Spleen (tissue), 11 donors: ENCODE data around the gene BRDT. TPM values are rescaled to one million over a fixed set of nuclear protein-coding genes. Genes with fewer than 3 reads are reported as not detected.

Experiments used
- DNase-seq: peaks from one replicate; pipeline ENCODE4 v3.0.0-alpha.2; 2020
- H3K27ac ChIP-seq, 8 donors: fragments of 200-600 bp; sonication (generic) in 7 of 8; 1 replicate in 4 of 8; 2 replicates in 4 of 8; pipeline versions ENCODE4 v1.5.0 to v1.8.0; 2016 to 2021; ENCODE audit warnings: inconsistent platforms in 4 of 8, mild to moderate bottlenecking in 4 of 8, moderate library complexity in 1 of 8
- H3K27me3 ChIP-seq, 7 donors: fragments of 200-600 bp; sonication (generic) in 6 of 7; replicated peaks in 1 of 7; 1 replicate in 4 of 7; 2 replicates in 3 of 7; pipeline versions ENCODE4 v1.5.0 to v1.8.0; 2016 to 2021; ENCODE audit warnings: inconsistent platforms in 3 of 7, mild to moderate bottlenecking in 1 of 7
- H3K36me3 ChIP-seq, 6 donors: fragments of 200-600 bp; sonication (generic) in 5 of 6; 1 replicate in 4 of 6; 2 replicates in 2 of 6; pipeline versions ENCODE4 v1.5.0 to v1.8.0; 2016 to 2021; ENCODE audit warnings: inconsistent platforms in 2 of 6
- H3K4me1 ChIP-seq, 6 donors: fragments of 200-600 bp; sonication (generic) in 5 of 6; 1 replicate in 3 of 6; 2 replicates in 3 of 6; pipeline versions ENCODE4 v1.5.0 to v1.8.0; 2016 to 2021; ENCODE audit warnings: inconsistent platforms in 3 of 6
- H3K4me3 ChIP-seq, 8 donors: fragments of 200-600 bp; sonication (generic) in 7 of 8; 1 replicate in 4 of 8; 2 replicates in 4 of 8; pipeline versions ENCODE4 v1.5.0 to v1.8.0; 2016 to 2021; ENCODE audit warnings: inconsistent platforms in 4 of 8, mild to moderate bottlenecking in 4 of 8, moderate library complexity in 2 of 8
- H3K9me3 ChIP-seq, 8 donors: fragments of 200-600 bp; sonication (generic) in 7 of 8; 1 replicate in 4 of 8; 2 replicates in 4 of 8; pipeline versions ENCODE4 v1.5.0 to v1.8.0; 2016 to 2021; ENCODE audit warnings: inconsistent platforms in 4 of 8
- CTCF ChIP-seq, 11 experiments: fragments of 200-600 bp in 7 of 11; fragments of 450-650 bp in 4 of 11; sonication (generic) in 4 of 11; IDR thresholded peaks in 8 of 11; conservative IDR thresholded peaks in 3 of 11; 1 replicate in 7 of 11; 2 replicates in 4 of 11; pipeline versions ENCODE4 v1.4.0 to v1.8.0; 2016 to 2021; ENCODE audit warnings: antibody characterized with exemption in 11 of 11, inconsistent platforms in 4 of 11, mild to moderate bottlenecking in 1 of 11
- POLR2A ChIP-seq, 3 donors: fragments of 450-650 bp; IDR thresholded peaks; one replicate each; pipeline ENCODE4 v1.5.1; 2017; ENCODE audit warnings: antibody characterized with exemption in 3 of 3, mild to moderate bottlenecking in 1 of 3
- POLR2AphosphoS5 ChIP-seq, 3 donors: sonication (generic); formaldehyde crosslinking; IDR thresholded peaks; one replicate each; pipeline ENCODE4 v1.5.1; 2017; ENCODE audit warnings: antibody characterized with exemption in 3 of 3
- WGBS, 5 donors: extraction: QIAGEN DNeasy Blood & Tissue Kit in 3 of 5; methylation state at CpG; one replicate each; pipeline versions ENCODE4 v1.1.5 to v1.1.7; 2013 to 2018; 5-methylcytosine and 5-hydroxymethylcytosine counted together
- intact Hi-C: fragments of 100-400 bp; cut with DNase I; formaldehyde crosslinking; loops from one replicate; pipeline ENCODE4 v1.15.0; 2023; ENCODE audit warnings: low total_unique reads
- polyA plus RNA-seq, 3 donors: library from polyadenylated mRNA; stranded (reverse); fragments of 200-250 nt; gene quantifications; one replicate each; pipeline ENCODE4 v1.2.1, GENCODE V29; 2013
- total RNA-seq, 7 donors: library from RNA; depleted of rRNA in 3 of 7; stranded (reverse); fragments of >200 nt in 3 of 7; fragmentation: NEBNext Ultra II Directional in 4 of 7; extraction: Animal tissue kit (Norgen Biotek cat#: 25700) in 4 of 7; gene quantifications; one replicate each; pipeline versions ENCODE4 v1.1.0 to v1.2.1, GENCODE V29; 2016 to 2021
- donor health status: healthy with polysubstance abuse.
- donor health status: DM: no; HTN: no; CAD: no; lungs with moderate emphysema.
- donor health status: DM: no; HTN: no; CAD: no.
- donor health status: Bipolar disorder and iron deficiency.
- donor health status: healthy.
- donor health status: DM: no; HTN: no; CAD: no.
- donor health status: DM: yes; HTN: yes; CAD: no.

The BRDT gene
- total and polyA plus RNA-seq, 10 donors: 0.09 to 0.43 TPM; not detected in 8

- H3K27ac ChIP-seq: no peak overlapping the region
- DNase-seq: no peak
- no peak overlapping the region for H3K4me3 ChIP-seq
- H3K27me3 ChIP-seq: no peaks in the 10 kb centered on the region
- no peak for TF ChIP-seq POLR2AphosphoS5 (IDR thresholded peaks at IDR 0.05)
- TF ChIP-seq POLR2A (IDR thresholded peaks at IDR 0.05): no peak
- no peak for TF ChIP-seq CTCF (IDR thresholded peaks at IDR 0.05 in 8 of 11, conservative IDR thresholded peaks at IDR 0.05 in 3 of 11)
- H3K36me3 ChIP-seq: no peaks in the 10 kb centered on the region
- 83 to 91% (median 89%) methylated on average over 5 of the region's 5 CpGs for WGBS, 5 donors
- intact Hi-C loops: no loop called here
- no peaks in the 10 kb centered on the region for H3K4me1 ChIP-seq
- H3K9me3 ChIP-seq: no peaks in the 10 kb centered on the region
Observed at GRCh38 chr1:91958926-91959325, 9.7 kb downstream of the BRDT start.

DNA sequence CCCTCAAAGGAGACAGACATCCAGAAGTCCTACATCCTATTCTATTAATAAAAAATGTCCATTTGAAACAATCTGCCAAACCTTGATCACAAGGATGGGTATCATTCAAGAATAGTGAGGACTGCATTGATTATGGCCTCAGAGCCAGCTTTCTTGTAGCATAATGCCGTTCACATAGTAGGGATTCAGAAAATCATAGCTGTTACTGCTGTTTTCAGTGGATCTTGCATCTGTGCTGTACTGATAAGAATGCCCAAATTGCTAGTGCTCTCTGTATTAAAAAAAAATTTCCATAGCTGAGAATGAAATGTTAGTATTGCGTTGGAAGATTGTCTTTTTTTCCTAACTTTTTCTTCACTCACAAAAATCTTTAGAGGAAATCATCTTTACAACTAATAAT, 19.1 kb downstream of the BRDT start:
- Histone ChIP-seq H3K4me3 (no peak overlapping the region), H3K27ac (no peak overlapping the region), H3K36me3 (no peaks in the 10 kb centered on the region), H3K4me1 (no peaks in the 10 kb centered on the region), H3K9me3 (no peaks in the 10 kb centered on the region), H3K27me3 (no peaks in the 10 kb centered on the region)
- WGBS, 5 donors: 86 to 93% (median 87%) methylated on average over 2 of the region's 2 CpGs
- intact Hi-C loops: no loop called here
- no peak for DNase-seq
- TF ChIP-seq CTCF (IDR thresholded peaks at IDR 0.05 in 8 of 11, conservative IDR thresholded peaks at IDR 0.05 in 3 of 11): no peak
- TF ChIP-seq POLR2AphosphoS5 (IDR thresholded peaks at IDR 0.05): no peak
- TF ChIP-seq POLR2A (IDR thresholded peaks at IDR 0.05): no peak

GRCh38 chr1:91979383-91979782, 30.2 kb downstream of the BRDT start:
- no peak for DNase-seq
- Histone ChIP-seq H3K27me3 (no peaks in the 10 kb centered on the region), H3K27ac (no peak overlapping the region), H3K4me3 (no peak overlapping the region), H3K9me3 (no peaks in the 10 kb centered on the region), H3K4me1 (no peaks in the 10 kb centered on the region), H3K36me3 (no peaks in the 10 kb centered on the region)
- intact Hi-C loops: no loop called here
- 91 to 97% (median 94%) methylated on average over 7 of the region's 7 CpGs for whole genome bisulfite sequencing, 5 donors
- TF ChIP-seq CTCF (IDR thresholded peaks at IDR 0.05 in 8 of 11, conservative IDR thresholded peaks at IDR 0.05 in 3 of 11) (no peak), POLR2AphosphoS5 (IDR thresholded peaks at IDR 0.05) (no peak)

GRCh38 chr1:91980663-91981062, 31.5 kb downstream of the BRDT start:
- Histone ChIP-seq H3K36me3 (no peaks in the 10 kb centered on the region), H3K4me3 (no peak overlapping the region), H3K27ac (no peak overlapping the region), H3K9me3 (no peaks in the 10 kb centered on the region), H3K4me1 (no peaks in the 10 kb centered on the region), H3K27me3 (no peaks in the 10 kb centered on the region)
- intact Hi-C loops: no loop called here
- WGBS, 5 donors: 78 to 89% (median 82%) methylated on average over 3 of the region's 3 CpGs
- TF ChIP-seq CTCF (IDR thresholded peaks at IDR 0.05 in 8 of 11, conservative IDR thresholded peaks at IDR 0.05 in 3 of 11) (no peak), POLR2A (IDR thresholded peaks at IDR 0.05) (no peak), POLR2AphosphoS5 (IDR thresholded peaks at IDR 0.05) (no peak)
- DNase-seq: no peak
